HG03095 (cell line): Measurements from ENCODE around the gene RNF40.
"Not testable (repeated sequence)": the region's sequence is repeated elsewhere in the genome, so short reads cannot be mapped to it uniquely, and the experiment has no call there.

Experiments
- ATAC-seq: cut with Tn5 transposase; IDR thresholded peaks from one replicate; pipeline ENCODE4 v1.9.1; 2021; ENCODE audit warnings: moderate library complexity; ENCODE audit not compliant: unreplicated experiment

Gene RNF40

GRCh38 chr16:30813821-30814189 lies 51.7 kb downstream of the RNF40 start:
- no peak for ATAC-seq

GRCh38 chr16:30816769-30817168 lies 54.6 kb downstream of the RNF40 start:
- ATAC-seq, result no peak

GRCh38 chr16:30820952-30821421 lies 58.9 kb downstream of the RNF40 start:
- no peak for ATAC-seq

GRCh38 chr16:30821441-30821840 lies 59.3 kb downstream of the RNF40 start:
- ATAC-seq, result not testable (repeated sequence)

- no peak for ATAC-seq
Observed at GRCh38 chr16:30821891-30822290, 59.8 kb downstream of the RNF40 start.
